Measurements from ENCODE around the gene HBA1. TPM values are rescaled to one million over a fixed set of nuclear protein-coding genes. Genes with fewer than 3 reads are reported as not detected.
"Not testable (repeated sequence)": the region's sequence is repeated elsewhere in the genome, so short reads cannot be mapped to it uniquely, and the experiment has no call there.

Gene HBA1
- polyA plus RNA-seq, 1 donor, result 2,062 TPM

DNA sequence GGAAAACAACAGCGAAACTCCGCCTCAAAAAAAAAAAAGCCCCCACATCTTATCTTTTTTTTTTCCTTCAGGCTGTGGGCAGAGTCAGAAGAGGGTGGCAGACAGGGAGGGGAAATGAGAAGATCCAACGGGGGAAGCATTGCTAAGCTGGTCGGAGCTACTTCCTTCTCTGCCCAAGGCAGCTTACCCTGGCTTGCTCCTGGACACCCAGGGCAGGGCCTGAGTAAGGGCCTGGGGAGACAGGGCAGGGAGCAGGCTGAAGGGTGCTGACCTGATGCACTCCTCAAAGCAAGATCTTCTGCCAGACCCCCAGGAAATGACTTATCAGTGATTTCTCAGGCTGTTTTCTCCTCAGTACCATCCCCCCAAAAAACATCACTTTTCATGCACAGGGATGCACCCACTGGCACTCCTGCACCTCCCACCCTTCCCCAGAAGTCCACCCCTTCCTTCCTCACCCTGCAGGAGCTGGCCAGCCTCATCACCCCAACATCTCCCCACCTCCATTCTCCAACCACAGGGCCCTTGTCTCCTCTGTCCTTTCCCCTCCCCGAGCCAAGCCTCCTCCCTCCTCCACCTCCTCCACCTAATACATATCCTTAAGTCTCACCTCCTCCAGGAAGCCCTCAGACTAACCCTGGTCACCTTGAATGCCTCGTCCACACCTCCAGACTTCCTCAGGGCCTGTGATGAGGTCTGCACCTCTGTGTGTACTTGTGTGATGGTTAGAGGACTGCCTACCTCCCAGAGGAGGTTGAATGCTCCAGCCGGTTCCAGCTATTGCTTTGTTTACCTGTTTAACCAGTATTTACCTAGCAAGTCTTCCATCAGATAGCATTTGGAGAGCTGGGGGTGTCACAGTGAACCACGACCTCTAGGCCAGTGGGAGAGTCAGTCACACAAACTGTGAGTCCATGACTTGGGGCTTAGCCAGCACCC is 1.2 kb upstream of the HBA1 start:
- DNase-seq (ENCODE audit: low read depth), result no peak

DNA sequence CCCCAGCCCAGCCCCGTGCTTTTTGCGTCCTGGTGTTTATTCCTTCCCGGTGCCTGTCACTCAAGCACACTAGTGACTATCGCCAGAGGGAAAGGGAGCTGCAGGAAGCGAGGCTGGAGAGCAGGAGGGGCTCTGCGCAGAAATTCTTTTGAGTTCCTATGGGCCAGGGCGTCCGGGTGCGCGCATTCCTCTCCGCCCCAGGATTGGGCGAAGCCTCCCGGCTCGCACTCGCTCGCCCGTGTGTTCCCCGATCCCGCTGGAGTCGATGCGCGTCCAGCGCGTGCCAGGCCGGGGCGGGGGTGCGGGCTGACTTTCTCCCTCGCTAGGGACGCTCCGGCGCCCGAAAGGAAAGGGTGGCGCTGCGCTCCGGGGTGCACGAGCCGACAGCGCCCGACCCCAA is 474 bp upstream of the HBA1 start:
- not testable (repeated sequence) for DNase-seq (ENCODE audit: low read depth)

DNA sequence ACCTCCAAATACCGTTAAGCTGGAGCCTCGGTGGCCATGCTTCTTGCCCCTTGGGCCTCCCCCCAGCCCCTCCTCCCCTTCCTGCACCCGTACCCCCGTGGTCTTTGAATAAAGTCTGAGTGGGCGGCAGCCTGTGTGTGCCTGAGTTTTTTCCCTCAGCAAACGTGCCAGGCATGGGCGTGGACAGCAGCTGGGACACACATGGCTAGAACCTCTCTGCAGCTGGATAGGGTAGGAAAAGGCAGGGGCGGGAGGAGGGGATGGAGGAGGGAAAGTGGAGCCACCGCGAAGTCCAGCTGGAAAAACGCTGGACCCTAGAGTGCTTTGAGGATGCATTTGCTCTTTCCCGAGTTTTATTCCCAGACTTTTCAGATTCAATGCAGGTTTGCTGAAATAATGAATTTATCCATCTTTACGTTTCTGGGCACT is 928 bp downstream of the HBA1 start:
- no peak for DNase-seq (ENCODE audit: low read depth)

DNA sequence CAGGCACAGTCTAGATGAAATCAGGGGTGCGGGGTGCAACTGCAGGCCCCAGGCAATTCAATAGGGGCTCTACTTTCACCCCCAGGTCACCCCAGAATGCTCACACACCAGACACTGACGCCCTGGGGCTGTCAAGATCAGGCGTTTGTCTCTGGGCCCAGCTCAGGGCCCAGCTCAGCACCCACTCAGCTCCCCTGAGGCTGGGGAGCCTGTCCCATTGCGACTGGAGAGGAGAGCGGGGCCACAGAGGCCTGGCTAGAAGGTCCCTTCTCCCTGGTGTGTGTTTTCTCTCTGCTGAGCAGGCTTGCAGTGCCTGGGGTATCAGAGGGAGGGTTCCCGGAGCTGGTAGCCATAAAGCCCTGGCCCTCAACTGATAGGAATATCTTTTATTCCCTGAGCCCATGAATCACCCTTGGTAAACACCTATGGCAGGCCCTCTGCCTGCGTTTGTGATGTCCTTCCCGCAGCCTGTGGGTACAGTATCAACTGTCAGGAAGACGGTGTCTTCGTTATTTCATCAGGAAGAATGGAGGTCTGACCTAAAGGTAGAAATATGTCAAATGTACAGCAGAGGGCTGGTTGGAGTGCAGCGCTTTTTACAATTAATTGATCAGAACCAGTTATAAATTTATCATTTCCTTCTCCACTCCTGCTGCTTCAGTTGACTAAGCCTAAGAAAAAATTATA is 1.6 kb downstream of the HBA1 start:
- no peak for DNase-seq (ENCODE audit: low read depth)

DNA sequence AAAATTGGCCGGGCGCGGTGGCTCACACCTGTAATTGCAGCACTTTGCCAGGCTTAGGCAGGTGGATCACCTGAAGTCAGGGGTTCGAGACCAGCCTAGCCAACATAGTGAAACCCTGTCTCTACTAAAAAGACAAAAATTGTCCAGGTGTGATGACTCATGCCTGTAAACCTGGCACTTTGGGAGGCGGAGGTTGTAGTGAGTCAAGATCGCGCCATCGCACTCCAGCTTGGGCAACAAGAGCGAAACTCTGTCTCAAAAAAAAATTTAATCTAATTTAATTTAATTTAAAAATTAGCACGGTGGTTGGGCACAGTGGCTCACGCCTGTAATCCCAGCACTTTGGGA is 2.2 kb downstream of the HBA1 start:
- DNase-seq (ENCODE audit: low read depth), result no peak

DNA sequence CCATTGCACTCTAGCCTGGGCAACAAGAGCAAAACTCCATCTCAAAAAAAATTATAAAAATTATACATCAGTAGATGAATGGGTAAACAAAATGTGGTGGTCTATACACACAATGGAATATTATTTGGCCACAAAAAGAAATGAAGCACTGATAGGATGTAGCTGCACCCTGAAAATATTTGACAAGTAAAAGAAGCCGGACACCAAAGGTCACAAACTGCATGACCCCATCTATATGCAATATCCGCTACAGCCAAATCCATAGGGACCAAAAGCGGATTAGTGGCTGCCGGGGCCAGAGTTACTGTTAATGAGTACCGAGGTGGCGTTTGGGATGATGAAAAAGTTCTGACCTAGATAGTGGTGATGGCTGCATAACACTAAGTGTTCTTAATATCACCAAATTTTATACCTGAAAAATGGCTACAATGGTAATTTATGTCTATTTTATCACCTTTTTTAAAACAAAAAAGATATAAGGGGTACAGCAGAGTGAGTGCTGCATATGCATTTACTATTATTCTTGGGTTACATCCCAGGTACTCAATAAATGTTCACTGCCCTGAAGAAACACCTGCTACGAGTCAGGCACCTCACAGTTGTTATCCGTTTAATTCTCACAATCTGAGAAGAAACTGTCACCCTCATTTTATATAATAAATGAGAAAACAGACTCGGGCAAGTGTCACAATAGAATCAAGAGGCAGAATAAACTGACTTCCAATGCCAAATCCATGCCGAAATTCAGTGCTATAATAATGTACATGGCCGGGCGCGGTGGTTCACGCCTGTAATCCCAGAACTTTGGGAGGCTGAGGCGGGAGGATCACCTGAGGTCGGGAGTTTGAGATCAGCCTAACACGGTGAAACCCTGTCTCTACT is 3.0 kb downstream of the HBA1 start:
- DNase-seq (ENCODE audit: low read depth), result no peak

DNA sequence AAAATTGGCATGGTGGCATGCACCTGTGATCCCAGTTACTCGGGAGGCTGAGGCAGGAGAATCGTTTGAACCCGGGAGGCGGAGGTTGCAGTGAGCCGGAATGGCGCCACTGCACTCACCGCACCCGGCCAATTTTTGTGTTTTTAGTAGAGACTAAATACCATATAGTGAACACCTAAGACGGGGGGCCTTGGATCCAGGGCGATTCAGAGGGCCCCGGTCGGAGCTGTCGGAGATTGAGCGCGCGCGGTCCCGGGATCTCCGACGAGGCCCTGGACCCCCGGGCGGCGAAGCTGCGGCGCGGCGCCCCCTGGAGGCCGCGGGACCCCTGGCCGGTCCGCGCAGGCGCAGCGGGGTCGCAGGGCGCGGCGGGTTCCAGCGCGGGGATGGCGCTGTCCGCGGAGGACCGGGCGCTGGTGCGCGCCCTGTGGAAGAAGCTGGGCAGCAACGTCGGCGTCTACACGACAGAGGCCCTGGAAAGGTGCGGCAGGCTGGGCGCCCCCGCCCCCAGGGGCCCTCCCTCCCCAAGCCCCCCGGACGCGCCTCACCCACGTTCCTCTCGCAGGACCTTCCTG is 3.7 kb downstream of the HBA1 start, which contains the start of gene HBQ1:
Gene HBQ1 (plus strand): TSS at position 359 of the 575 bp plus-strand sequence. CDS start 28 bp downstream, at position 387.
- DNase-seq (ENCODE audit: low read depth), result no peak

DNA sequence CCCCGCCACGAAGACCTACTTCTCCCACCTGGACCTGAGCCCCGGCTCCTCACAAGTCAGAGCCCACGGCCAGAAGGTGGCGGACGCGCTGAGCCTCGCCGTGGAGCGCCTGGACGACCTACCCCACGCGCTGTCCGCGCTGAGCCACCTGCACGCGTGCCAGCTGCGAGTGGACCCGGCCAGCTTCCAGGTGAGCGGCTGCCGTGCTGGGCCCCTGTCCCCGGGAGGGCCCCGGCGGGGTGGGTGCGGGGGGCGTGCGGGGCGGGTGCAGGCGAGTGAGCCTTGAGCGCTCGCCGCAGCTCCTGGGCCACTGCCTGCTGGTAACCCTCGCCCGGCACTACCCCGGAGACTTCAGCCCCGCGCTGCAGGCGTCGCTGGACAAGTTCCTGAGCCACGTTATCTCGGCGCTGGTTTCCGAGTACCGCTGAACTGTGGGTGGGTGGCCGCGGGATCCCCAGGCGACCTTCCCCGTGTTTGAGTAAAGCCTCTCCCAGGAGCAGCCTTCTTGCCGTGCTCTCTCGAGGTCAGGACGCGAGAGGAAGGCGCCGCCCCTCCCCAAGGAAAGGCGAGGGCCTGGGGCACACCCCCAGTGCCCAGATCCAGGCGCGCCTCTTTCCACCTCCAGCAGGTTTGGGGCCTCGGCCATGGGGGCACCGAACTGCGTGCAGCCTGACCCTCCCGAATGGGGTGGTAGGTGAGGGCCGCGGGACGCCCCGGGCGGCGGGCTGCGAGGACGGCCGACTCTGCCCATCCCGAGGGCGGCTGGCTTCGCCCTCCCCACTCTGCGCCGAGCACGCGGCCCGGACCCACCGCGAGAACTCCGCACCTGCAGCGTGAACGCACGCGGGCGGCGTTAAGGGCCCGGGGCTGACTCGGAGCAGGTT is 4.4 kb downstream of the HBA1 start:
- no peak for DNase-seq (ENCODE audit: low read depth)

DNA sequence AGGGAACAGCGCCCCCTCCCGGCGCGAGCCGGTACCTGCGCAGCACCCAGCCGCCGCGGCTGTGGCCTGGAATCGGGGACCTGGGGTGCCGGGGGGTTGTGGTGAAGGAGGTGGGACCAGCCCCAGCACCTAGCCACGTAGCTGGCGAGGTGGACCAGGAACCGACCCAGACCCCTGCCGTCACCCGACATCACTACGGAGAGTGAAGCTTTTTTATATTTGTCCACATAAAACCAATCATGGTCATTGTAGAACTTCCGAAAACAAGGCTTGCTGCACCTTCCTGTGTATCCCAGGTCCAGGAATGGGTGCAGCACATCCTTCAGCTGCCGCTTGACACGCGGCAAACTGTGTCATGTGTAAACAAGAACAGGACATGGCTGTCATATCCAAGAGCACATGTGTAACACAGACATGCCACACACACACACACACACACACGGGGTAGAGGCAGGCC is 5.1 kb downstream of the HBA1 start:
- DNase-seq (ENCODE audit: low read depth), result no peak

DNA sequence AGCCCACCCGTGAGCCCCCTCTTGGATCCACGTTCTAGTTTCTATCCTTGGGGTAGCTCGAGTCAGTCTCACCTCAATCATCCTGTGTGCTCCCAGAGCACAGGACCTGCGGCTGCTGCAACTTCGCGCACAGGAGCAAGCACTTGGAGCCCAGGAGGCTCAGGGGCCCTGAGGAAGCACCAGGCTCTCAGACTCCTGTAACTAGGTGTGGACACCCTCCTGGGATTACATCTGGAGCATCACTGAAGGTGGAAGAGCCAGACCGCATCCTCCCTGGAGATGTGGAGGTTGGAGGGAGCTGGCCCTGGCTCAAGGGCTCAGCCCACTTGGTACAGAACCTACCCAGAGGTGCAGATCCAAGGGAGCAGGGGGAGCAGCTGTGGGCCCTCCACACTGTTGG is 6.5 kb downstream of the HBA1 start:
- DNase-seq (ENCODE audit: low read depth), result no peak

DNA sequence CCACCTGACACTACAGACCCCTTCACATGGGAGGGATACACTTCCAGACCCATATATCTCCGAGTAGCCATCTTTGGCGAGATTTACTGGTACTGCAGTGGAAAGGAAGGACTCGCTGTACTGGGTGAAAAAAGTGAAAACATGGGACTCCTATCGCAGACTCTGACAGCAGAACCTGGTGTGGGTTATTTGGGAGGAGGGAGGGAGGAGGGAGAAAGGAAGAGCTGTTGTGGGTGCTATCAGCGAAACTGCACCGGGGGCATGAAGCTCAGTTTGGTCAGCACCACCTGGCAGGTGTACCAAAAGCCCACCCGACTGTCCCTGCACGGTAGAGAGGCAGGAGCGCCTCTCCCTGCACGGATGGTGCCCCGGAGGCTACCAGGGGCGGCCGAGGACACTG is 8.7 kb downstream of the HBA1 start:
- DNase-seq (ENCODE audit: low read depth), result no peak

DNA sequence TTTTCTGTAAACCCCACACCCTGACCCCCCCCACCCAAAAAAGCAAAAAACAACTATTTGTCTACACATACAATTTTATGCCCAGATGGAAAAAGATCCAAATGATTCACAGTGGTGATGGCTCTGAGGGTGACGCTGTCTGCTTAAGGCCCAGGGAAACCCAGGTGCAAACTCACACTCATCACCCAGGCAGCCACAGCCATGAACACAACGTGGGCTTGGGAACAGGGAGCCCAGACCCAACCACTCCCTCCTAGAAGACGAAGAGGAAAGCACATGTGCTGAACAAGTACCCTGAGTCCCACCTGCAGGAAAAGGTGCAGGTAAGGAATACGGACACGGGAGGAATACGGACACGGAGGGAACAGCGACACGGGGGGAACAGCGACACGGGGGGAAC is 9.2 kb downstream of the HBA1 start:
- DNase-seq (ENCODE audit: low read depth), result no peak

DNA sequence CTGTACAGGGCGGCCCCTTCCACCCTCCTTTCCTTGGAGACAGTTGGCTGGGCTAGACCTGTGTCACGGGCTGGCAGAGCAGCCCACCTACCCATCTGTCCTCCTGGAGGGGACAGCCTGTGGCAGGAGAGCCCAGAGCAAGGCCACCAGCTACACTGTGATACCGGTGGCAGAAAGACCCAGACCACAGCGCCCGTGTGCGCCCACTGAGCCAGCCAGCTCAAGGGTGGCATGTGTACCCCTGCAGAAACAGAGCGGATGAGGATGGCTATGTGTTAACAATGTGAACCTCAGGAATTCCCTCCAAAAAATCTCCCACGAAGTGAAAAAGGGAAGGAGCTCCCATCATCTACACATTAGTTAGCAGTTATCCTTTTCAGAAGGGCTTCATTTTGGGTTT is 10.8 kb downstream of the HBA1 start:
- DNase-seq (ENCODE audit: low read depth), result no peak

DNA sequence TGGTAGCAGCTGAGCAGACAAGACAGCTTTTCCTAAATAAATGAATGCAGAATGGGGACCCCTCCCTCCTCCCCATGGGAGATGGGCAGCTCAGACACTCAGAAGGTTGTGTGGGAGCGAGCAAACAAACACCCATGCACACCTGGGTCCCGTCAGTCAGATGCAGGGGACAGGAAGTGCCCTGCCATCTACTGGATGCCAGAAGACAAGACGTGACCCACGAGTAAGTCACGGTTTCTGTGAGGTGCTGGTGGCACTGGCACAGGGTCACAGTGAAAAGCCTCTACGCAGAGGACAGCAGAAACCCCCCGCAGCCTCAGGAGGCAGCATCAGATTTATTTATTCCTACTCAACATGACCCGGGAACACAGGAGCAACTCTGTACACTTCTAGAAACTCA is 12.2 kb downstream of the HBA1 start:
- DNase-seq (ENCODE audit: low read depth), result no peak

DNA sequence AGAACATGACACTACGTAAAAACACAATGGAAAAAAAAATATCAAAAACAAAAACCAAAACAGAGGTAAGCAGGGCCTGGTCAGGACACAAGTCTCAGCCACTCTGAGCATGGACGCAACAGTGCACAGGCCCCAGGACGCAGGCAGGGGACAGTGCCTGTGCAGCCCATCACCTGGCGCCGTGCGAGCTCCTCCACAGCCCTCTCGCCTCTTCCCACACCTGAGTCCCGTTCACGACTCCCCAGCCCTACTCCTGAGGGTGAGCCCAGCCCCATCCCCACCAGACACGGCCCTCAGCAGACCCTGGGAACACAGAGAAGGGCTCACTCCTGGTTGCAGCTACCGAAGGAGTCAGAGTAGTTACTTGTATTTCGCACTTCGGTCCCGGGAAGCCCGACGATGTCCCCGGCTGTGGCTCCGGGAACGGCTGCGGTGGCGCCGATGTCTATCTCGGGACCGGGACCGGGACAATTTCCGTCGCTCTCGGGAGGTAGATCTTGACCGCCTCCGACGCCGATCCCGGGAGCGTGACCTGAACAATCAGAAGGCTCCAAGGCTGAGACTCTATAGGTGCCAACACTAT is 13.2 kb downstream of the HBA1 start:
- no peak for DNase-seq (ENCODE audit: low read depth)

DNA sequence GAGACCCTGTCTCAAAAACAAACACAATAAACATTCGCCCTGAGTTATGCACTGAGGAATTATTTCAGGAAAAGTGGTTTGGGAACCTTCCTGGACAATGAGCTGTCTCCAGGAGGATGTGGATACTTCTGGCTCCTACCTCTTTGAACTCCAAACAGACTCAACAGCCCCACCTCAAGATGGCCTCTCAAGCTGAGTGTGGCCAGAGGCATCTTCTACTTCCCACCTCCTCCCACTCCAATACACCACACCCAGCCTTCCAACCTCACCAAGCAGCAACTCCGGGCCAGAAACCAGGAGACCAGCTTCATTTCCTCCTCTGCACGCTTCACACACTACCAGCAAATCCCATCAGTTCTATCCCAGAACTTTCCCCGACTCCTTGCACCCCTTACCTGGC is 15.4 kb downstream of the HBA1 start:
- no peak for DNase-seq (ENCODE audit: low read depth)

DNA sequence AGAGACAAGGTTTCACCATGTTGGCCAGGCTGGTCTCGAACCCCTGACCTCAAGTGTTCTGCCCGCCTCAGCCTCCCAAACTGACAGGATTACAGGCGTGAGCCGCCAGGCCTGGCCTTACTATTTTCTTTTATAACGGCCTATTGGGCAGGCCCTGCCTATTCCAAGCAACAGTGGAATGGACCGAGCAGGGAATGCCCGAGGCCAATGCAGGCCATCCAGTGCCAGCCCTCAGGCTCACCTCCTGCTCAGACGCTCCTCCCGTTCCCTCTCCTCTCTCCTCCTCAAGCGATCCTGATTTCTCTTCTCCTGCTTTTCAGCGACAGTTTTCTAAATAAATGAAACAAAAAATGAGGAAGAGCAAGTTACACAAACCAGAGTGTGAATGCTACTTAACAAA is 16.2 kb downstream of the HBA1 start:
- no peak for DNase-seq (ENCODE audit: low read depth)

DNA sequence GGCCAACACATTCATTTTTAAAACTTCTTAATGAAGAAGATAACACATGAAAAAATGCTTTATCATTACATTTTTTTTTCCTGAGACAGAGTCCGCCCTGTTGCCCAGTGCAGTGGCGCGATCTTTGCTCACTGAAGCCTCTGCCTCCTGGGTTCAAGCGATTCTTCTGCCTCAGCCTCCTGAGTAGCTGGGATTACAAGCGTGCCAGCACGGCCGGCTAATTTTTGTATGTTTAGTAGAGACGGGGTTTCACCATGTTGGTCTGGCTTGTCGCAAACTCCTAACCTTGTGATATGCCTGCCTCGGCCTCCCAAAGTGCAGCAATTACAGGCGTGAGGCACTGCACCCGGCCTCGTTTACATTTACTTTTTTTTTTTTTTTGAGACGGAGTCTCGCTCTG is 17.0 kb downstream of the HBA1 start:
- DNase-seq (ENCODE audit: low read depth), result no peak

DNA sequence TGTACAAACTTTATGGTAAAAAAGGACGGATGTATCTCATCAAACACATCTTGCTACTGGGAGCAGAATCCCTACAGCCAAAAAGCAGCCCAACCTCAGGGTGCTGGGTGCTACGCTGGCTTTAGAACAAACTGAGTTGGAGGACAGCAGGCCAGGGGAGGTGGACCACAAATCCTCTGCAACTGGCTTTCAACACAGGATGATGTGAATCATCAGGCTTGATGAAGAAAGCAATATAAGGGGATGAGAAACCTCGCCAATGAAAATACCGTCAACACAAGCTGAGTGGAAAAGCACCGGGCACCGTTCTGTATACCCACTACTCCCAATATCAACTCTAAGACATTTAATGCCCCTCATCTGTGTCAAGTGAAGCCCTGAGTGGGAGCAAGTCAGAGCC is 18.0 kb downstream of the HBA1 start:
- DNase-seq (ENCODE audit: low read depth), result no peak

DNA sequence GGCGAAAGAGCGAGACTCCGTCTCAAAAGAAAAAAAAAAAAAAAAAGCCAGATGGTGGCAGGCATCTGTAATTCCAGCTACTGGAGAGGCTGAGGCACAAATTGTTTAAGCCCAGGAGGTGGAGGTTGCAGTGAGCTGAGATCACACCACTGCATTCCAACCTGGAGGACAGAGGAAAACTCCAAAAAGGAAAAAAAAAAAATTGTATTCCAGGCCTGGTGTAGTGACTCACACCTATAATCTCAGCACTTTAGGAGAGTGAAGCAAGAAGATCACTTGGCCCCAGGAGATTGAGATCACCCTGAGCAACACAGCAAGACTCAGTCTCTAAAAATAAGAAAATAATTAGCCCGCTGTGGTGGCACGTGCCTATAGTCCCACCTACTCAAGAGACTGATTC is 23.9 kb downstream of the HBA1 start:
- no peak for DNase-seq (ENCODE audit: low read depth)

Data from forelimb muscle (tissue), 1 donor.